GM18867 (cell line): ENCODE results near the gene DARS1.

Source experiments
- ATAC-seq: cut with Tn5 transposase; IDR thresholded peaks from one replicate; pipeline ENCODE4 v1.9.1; 2021; ENCODE audit warnings: mild to moderate bottlenecking, moderate library complexity; ENCODE audit not compliant: unreplicated experiment

The DARS1 gene

GRCh38 chr2:135948141-135948540, 37.3 kb downstream of the DARS1 start:
- peak; percentile 5 for ATAC-seq

- ATAC-seq, result no peak
Measured at GRCh38 chr2:135947483-135947882, 37.9 kb downstream of the DARS1 start.

GRCh38 chr2:135945526-135945925, 39.9 kb downstream of the DARS1 start:
- ATAC-seq, result no peak

GRCh38 chr2:135944625-135945024, 40.8 kb downstream of the DARS1 start:
- no peak for ATAC-seq

GRCh38 chr2:135942936-135943688, 42.3 kb downstream of the DARS1 start:
- ATAC-seq, result no peak

GRCh38 chr2:135936524-135936923, 48.9 kb downstream of the DARS1 start:
- no peak for ATAC-seq

- no peak for ATAC-seq
Measured at GRCh38 chr2:135935914-135936313, 49.5 kb downstream of the DARS1 start.

- peak; percentile 92 for ATAC-seq
Measured at GRCh38 chr2:135931776-135932443, 53.5 kb downstream of the DARS1 start.

- ATAC-seq, result no peak
Measured at GRCh38 chr2:135926605-135927004, 58.8 kb downstream of the DARS1 start.

GRCh38 chr2:135925571-135925970, 59.9 kb downstream of the DARS1 start:
- no peak for ATAC-seq

GRCh38 chr2:135916207-135916606, 69.2 kb downstream of the DARS1 start:
- no peak for ATAC-seq

- ATAC-seq, result no peak
Measured at GRCh38 chr2:135914485-135914884, 70.9 kb downstream of the DARS1 start.

- ATAC-seq, result no peak
Measured at GRCh38 chr2:135913727-135914365, 71.6 kb downstream of the DARS1 start.

GRCh38 chr2:135909976-135910375, 75.5 kb downstream of the DARS1 start:
- no peak for ATAC-seq

- ATAC-seq, result no peak
Measured at GRCh38 chr2:135905679-135906078, 79.7 kb downstream of the DARS1 start.

- no peak for ATAC-seq
Measured at GRCh38 chr2:135904341-135904989, 81.0 kb downstream of the DARS1 start.

GRCh38 chr2:135903650-135904049, 81.8 kb downstream of the DARS1 start:
- no peak for ATAC-seq

GRCh38 chr2:135899567-135899966, 85.9 kb downstream of the DARS1 start:
- no peak for ATAC-seq

- no peak for ATAC-seq
Measured at GRCh38 chr2:135898234-135898786, 87.1 kb downstream of the DARS1 start.

GRCh38 chr2:135894930-135895329, 90.5 kb downstream of the DARS1 start:
- no peak for ATAC-seq

GRCh38 chr2:135893374-135893794, 92.0 kb downstream of the DARS1 start:
- peak; percentile 53 for ATAC-seq
